Colonic mucosa (tissue), 4 donors: ENCODE results near the gene SPINT4. TPM values are rescaled to one million over a fixed set of nuclear protein-coding genes. Genes with fewer than 3 reads are reported as not detected.

Source experiments
- DNase-seq: peaks from one replicate; pipeline ENCODE4 v3.0.0-alpha.2; 2020
- H3K27ac ChIP-seq: fragments of 200-600 bp; one replicate; pipeline ENCODE4 v1.8.0; 2021
- H3K27me3 ChIP-seq: fragments of 200-600 bp; one replicate; pipeline ENCODE4 v1.8.0; 2021
- H3K36me3 ChIP-seq: fragments of 200-600 bp; one replicate; pipeline ENCODE4 v1.8.0; 2021
- H3K4me1 ChIP-seq: fragments of 200-600 bp; one replicate; pipeline ENCODE4 v1.8.0; 2021; ENCODE audit warnings: mild to moderate bottlenecking
- H3K4me3 ChIP-seq: fragments of 200-600 bp; one replicate; pipeline ENCODE4 v1.8.0; 2021
- H3K9ac ChIP-seq, 2 donors: one replicate each; pipeline ENCODE4 v1.7.0; 2013; ENCODE audit warnings: control low read depth in 2 of 2, low read depth in 2 of 2, low read length in 2 of 2
- H3K9me3 ChIP-seq: fragments of 200-600 bp; one replicate; pipeline ENCODE4 v1.8.0; 2021
- CTCF ChIP-seq: fragments of 200-600 bp; IDR thresholded peaks from one replicate; pipeline ENCODE4 v1.8.0; 2022; ENCODE audit warnings: antibody characterized with exemption, mild to moderate bottlenecking
- intact Hi-C: fragments of 100-400 bp; cut with DNase I; formaldehyde crosslinking; loops from one replicate; pipeline ENCODE4 v1.14.1; 2022
- microRNA-seq: library from miRNA; unstranded; fragments of <30 nt; microRNA quantifications from one replicate; pipeline ENCODE4, GENCODE V29; 2019
- total RNA-seq, 2 donors: library from RNA; stranded (reverse); fragmentation: NEBNext Ultra II Directional in 1 of 2; extraction: Animal tissue kit (Norgen Biotek cat#: 25700) in 1 of 2; gene quantifications; one replicate each; pipeline ENCODE4 v1.2.1, GENCODE V29; 2021
- donor health status: healthy.
- donor health status: DM: no; HTN: no; CAD: no.
- donor health status: DM: no; HTN: no; CAD: no.

SPINT4 gene
- total RNA-seq, 2 donors from 2014 or later = not detected

- intact Hi-C loops = loop anchor here (5.0 kb wide), 1 partner anchor 451 kb away; no protein-coding TSS in a partner anchor
- Histone ChIP-seq H3K4me1 (no peaks in the 10 kb centered on the region), H3K9ac (no peak overlapping the region), H3K27me3 (no peaks in the 10 kb centered on the region), H3K9me3 (no peaks in the 10 kb centered on the region), H3K4me3 (no peak overlapping the region), H3K27ac (no peak overlapping the region), H3K36me3 (no peaks in the 10 kb centered on the region)
- DNase-seq = no peak
- no peak for TF ChIP-seq CTCF
Measured at GRCh38 chr20:45768479-45768878, 46.3 kb downstream of the SPINT4 start.

DNA sequence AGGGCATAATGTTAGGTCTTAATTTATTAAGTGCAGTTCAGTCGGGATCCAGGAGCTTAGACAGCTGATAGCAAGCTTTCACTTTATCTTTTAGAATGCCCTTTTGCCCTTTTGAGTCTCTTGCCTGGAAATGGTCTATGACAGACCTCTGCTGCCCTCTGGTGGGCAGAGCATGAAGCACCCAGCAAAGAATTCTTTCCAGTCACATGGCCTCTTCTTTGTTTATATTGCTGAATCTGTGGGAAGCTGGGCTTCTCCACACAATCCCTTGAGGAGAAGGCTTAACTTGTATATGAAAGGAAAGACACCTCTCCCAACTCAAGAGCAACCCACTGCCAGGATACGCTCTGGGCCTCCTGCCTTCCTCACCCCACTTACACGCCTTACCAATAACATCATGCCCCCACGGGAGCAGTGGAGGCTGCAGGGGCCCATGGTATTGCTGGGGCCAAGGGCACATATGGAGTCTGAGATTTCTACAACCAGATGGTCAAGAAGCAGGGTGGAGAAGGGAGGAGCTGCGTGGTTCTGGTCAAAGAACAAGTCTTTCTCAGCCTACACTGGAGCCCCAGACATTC, 49.1 kb downstream of the SPINT4 start:
- peak; percentile 94 for TF ChIP-seq CTCF
- Histone ChIP-seq H3K36me3 (no peaks in the 10 kb centered on the region), H3K4me1 (no peaks in the 10 kb centered on the region), H3K9me3 (no peaks in the 10 kb centered on the region), H3K27ac (peak overlapping the region; percentile 4), H3K4me3 (no peak overlapping the region), H3K9ac (no peak overlapping the region), H3K27me3 (no peaks in the 10 kb centered on the region)
- intact Hi-C loops = loop anchor here (2.0 to 5.0 kb wide), 2 partner anchors 179 to 224 kb away; partner anchors contain the start of gene EPPIN
- DNase-seq = peak; percentile 91

DNA sequence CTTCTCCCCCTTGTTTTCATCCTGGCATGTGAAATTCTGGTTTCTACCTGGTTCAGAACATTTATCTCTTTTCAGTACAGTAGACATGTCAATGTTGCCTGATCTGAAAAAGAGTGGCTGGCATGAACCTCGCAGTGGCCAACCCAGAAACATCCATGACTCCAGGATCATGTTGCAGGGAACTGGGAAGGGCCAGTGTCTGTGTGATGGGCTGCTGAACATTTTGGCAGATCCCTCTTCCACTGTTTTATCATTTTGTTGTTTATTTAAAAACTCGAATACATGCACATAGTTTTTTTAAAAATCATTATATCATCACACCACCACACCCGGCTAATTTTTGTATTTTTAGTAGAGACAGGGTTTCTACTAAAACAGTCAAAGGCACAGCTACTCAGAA, 50.5 kb downstream of the SPINT4 start:
- Histone ChIP-seq H3K4me3 (no peak overlapping the region), H3K9me3 (no peaks in the 10 kb centered on the region), H3K27me3 (no peaks in the 10 kb centered on the region), H3K4me1 (no peaks in the 10 kb centered on the region), H3K9ac (no peak overlapping the region), H3K27ac (no peak overlapping the region), H3K36me3 (no peaks in the 10 kb centered on the region)
- DNase-seq = no peak
- intact Hi-C loops = loop anchor here (5.0 kb wide), 1 partner anchor 180 kb away; no protein-coding TSS in a partner anchor
- no peak for TF ChIP-seq CTCF

DNA sequence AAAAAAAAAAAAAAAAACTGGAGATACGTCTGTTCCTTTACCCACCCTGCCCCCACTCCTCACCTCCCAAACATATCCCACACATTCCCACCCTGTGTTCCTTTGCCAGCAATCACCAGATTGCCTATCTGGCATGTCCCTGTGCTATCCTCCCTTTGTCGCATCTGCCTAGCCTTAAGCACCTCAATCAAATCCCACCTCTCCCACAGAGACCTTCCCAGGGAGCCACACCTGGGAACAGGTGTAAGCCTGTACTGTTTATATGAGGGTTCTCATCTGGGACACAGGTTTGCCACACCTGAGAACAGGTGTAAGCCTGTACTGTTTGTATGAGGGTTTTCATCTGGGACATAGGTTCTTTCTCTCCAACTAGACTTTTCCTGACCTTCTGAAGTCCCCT, 52.8 kb downstream of the SPINT4 start:
- Histone ChIP-seq H3K9me3 (no peaks in the 10 kb centered on the region), H3K36me3 (no peaks in the 10 kb centered on the region), H3K4me3 (no peak overlapping the region), H3K27me3 (no peaks in the 10 kb centered on the region), H3K4me1 (no peaks in the 10 kb centered on the region), H3K27ac (peak overlapping the region; percentile 34), H3K9ac (no peak overlapping the region)
- no peak for DNase-seq
- intact Hi-C loops = loop anchor here (5.0 kb wide), 1 partner anchor 183 kb away; no protein-coding TSS in a partner anchor
- TF ChIP-seq CTCF = no peak

DNA sequence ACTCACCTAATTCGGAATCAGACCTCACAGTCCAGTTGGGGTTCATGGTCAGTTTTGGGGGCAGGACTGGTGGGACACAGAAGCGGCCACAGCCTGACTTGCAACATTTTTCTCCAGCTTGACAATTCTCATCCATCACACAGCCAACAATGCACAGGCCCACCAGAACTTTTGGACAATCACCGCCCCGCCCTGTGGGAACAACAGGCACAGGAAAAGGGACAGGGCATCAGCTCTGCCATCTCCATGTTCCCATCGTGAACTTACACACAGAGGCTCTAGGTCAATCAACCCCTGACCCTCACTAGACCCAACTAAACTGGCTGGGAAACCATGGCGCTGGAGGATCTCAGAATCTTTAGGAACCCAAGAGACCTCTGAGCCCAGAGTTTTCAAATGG, 53.3 kb downstream of the SPINT4 start:
- peaks cover 1% of the 10 kb centered on the region for H3K4me1 ChIP-seq
- TF ChIP-seq CTCF = no peak
- no peaks in the 10 kb centered on the region for H3K9me3 ChIP-seq
- H3K9ac ChIP-seq = no peak overlapping the region
- H3K27me3 ChIP-seq = no peaks in the 10 kb centered on the region
- H3K4me3 ChIP-seq = no peak overlapping the region
- no peaks in the 10 kb centered on the region for H3K36me3 ChIP-seq
- intact Hi-C loops = no loop called here
- H3K27ac ChIP-seq = peak overlapping the region; percentile 34
- DNase-seq = no peak

Small RNAs within 50 kb of the gene (microRNA-seq; reads per million reads assigned to microRNA genes)
- 7.7 reads per million, percentile 9 among the genes with 10 or more reads in this experiment for gene MIR3617

Other genes with a start within 250 kb of the SPINT4 start
- gene SPINT3, start 206.7 kb upstream of the SPINT4 start, total RNA-seq = not detected
- not detected for gene WFDC6, start 182.9 kb upstream of the SPINT4 start, total RNA-seq
- not detected for gene EPPIN, start 174.9 kb upstream of the SPINT4 start, total RNA-seq
- gene WFDC8, start 143.1 kb upstream of the SPINT4 start, total RNA-seq = not detected
- gene WFDC10A, start 92.6 kb upstream of the SPINT4 start, total RNA-seq = not detected
- not detected for gene WFDC9, start 91.1 kb upstream of the SPINT4 start, total RNA-seq
- not detected for gene WFDC11, start 52.1 kb upstream of the SPINT4 start, total RNA-seq
- not detected for gene WFDC13, start 20.3 kb upstream of the SPINT4 start, total RNA-seq
- not detected for gene WFDC10B, start 17.3 kb upstream of the SPINT4 start, total RNA-seq
- gene WFDC3, start 69.5 kb downstream of the SPINT4 start, total RNA-seq = 10 to 100 TPM in 1 of 2 donors, 1 to 10 TPM in 1; 2.5 to 15.6 TPM
- gene DNTTIP1, start 69.6 kb downstream of the SPINT4 start, total RNA-seq = 10 to 100 TPM; 41.5 to 96.5 TPM
- 100 to 1,000 TPM in 1 of 2 donors, 10 to 100 TPM in 1; 23.7 to 117 TPM for gene UBE2C, start 90.3 kb downstream of the SPINT4 start, total RNA-seq
- gene TNNC2, start 105.0 kb downstream of the SPINT4 start, total RNA-seq = 1 to 10 TPM; 2.9 to 3.8 TPM
- gene SNX21, start 111.5 kb downstream of the SPINT4 start, total RNA-seq = 10 to 100 TPM; 11.2 to 12.6 TPM
- 10 to 100 TPM; 49.8 to 58.5 TPM for gene ACOT8, start 135.0 kb downstream of the SPINT4 start, total RNA-seq
- gene ZSWIM3, start 135.3 kb downstream of the SPINT4 start, total RNA-seq = 1 to 10 TPM; 4.6 to 5.2 TPM
- gene ZSWIM1, start 158.9 kb downstream of the SPINT4 start, total RNA-seq = 10 to 100 TPM; 13.3 to 13.4 TPM
- gene SPATA25, start 165.3 kb downstream of the SPINT4 start, total RNA-seq = 1 to 10 TPM; 1.5 TPM
- 1 to 10 TPM; 3.5 to 4.0 TPM for gene NEURL2, start 168.9 kb downstream of the SPINT4 start, total RNA-seq
- 100 to 1,000 TPM; 273 to 366 TPM for gene CTSA, start 169.0 kb downstream of the SPINT4 start, total RNA-seq
- gene PLTP, start 189.8 kb downstream of the SPINT4 start, total RNA-seq = 10 to 100 TPM; 17.4 to 36.2 TPM
- 10 to 100 TPM; 28.9 to 33.6 TPM for gene PCIF1, start 212.3 kb downstream of the SPINT4 start, total RNA-seq
- 10 to 100 TPM; 11.3 to 22.1 TPM for gene ZNF335, start 249.9 kb downstream of the SPINT4 start, total RNA-seq